T-cell (primary cell): ENCODE data around the gene PTCRA. TPM values are rescaled to one million over a fixed set of nuclear protein-coding genes. Genes with fewer than 3 reads are reported as not detected.
"Not testable (repeated sequence)": the region's sequence is repeated elsewhere in the genome, so short reads cannot be mapped to it uniquely, and the experiment has no call there.

ENCODE experiments used
- ATAC-seq, 4 experiments: fragments of 200-7000 bp in 3 of 4; fragments of 150-1000 bp in 1 of 4; cut with Tn5 transposase; replicated peaks in 1 of 4; 1 replicate in 3 of 4; 2 replicates in 1 of 4; pipeline ENCODE4 v1.10.0; 2021; ENCODE audit warnings: moderate library complexity in 3 of 4, mild to moderate bottlenecking in 2 of 4, moderate number of reproducible peaks in 1 of 4
- CTCF ChIA-PET, 2 donors: fragments of 300-600 bp; sonication (Branson Sonifier 250); formaldehyde crosslinking; loops; one replicate each; lab custom pipeline; 2022; ENCODE audit warnings: antibody characterized with exemption in 2 of 2; lab: Charles Lee
- POLR2A ChIA-PET, 2 donors: fragments of 300-600 bp; sonication (Branson Sonifier 250); formaldehyde crosslinking; loops; one replicate each; lab custom pipeline; 2022; ENCODE audit warnings: antibody characterized with exemption in 2 of 2; lab: Charles Lee
- DNase-seq, 35 experiments: peaks; one replicate each; pipeline versions ENCODE4 v3.0.0 to v3.0.0-alpha.2; 2013 to 2023
- H3K27ac ChIP-seq: one replicate; pipeline ENCODE4 v1.5.1; 2013; ENCODE audit warnings: low read length
- H3K27me3 ChIP-seq, 2 experiments: replicated peaks in 1 of 2; 1 replicate in 1 of 2; 2 replicates in 1 of 2; pipeline versions ENCODE4 v1.6.1 to v1.7.0; 2013; ENCODE audit warnings: low read length in 1 of 2, mixed read lengths in 1 of 2; ENCODE audit not compliant: control insufficient read depth in 2 of 2, insufficient read depth in 2 of 2; ENCODE audit errors: extremely low read depth in 1 of 2
- H3K36me3 ChIP-seq, 2 donors: 1 replicate in 1 of 2; 2 replicates in 1 of 2; pipeline versions ENCODE4 v1.6.1 to v1.7.0; 2013; ENCODE audit warnings: low read length in 1 of 2; ENCODE audit not compliant: control insufficient read depth in 2 of 2, insufficient read depth in 1 of 2; ENCODE audit errors: extremely low read depth in 1 of 2
- H3K4me1 ChIP-seq, 2 experiments: 1 replicate in 1 of 2; 2 replicates in 1 of 2; pipeline versions ENCODE4 v1.6.1 to v1.7.0; 2013; ENCODE audit warnings: low read length in 2 of 2, mixed read lengths in 1 of 2; ENCODE audit not compliant: insufficient read depth in 2 of 2, control insufficient read depth in 1 of 2; ENCODE audit errors: extremely low read depth in 1 of 2
- H3K4me3 ChIP-seq, 2 donors: 1 replicate in 1 of 2; 2 replicates in 1 of 2; pipeline versions ENCODE4 v1.5.1 to v1.7.0; 2013; ENCODE audit warnings: mild to moderate bottlenecking in 2 of 2, low read length in 1 of 2, moderate library complexity in 1 of 2; ENCODE audit not compliant: control insufficient read depth in 1 of 2; ENCODE audit errors: extremely low read depth in 1 of 2
- H3K9me3 ChIP-seq: 2 replicates; pipeline ENCODE4 v1.7.0; 2013
- H3K27ac Mint-ChIP-seq, 2 donors: one replicate each; pipeline ENCODE4 v1.8.0; 2020 to 2021; ENCODE audit warnings: mild to moderate bottlenecking in 2 of 2, mixed read lengths in 2 of 2
- H3K27me3 Mint-ChIP-seq, 2 donors: one replicate each; pipeline ENCODE4 v1.8.0; 2021 to 2022; ENCODE audit warnings: mixed read lengths in 2 of 2
- H3K36me3 Mint-ChIP-seq: one replicate; pipeline ENCODE4 v1.8.0; 2021; ENCODE audit warnings: mixed read lengths
- H3K4me1 Mint-ChIP-seq, 3 donors: one replicate each; pipeline ENCODE4 v1.8.0; 2020 to 2022; ENCODE audit warnings: mixed read lengths in 3 of 3, mild to moderate bottlenecking in 1 of 3
- H3K4me3 Mint-ChIP-seq, 3 donors: one replicate each; pipeline ENCODE4 v1.8.0; 2020 to 2022; ENCODE audit warnings: mild to moderate bottlenecking in 3 of 3, mixed read lengths in 3 of 3, moderate library complexity in 3 of 3
- H3K9me3 Mint-ChIP-seq, 3 donors: one replicate each; pipeline ENCODE4 v1.8.0; 2020 to 2022; ENCODE audit warnings: mixed read lengths in 3 of 3
- WGBS: methylation state at CpG from one replicate; pipeline ENCODE4 v1.1.5; 2013; ENCODE audit warnings: missing lambda C conversion rate; ENCODE audit not compliant: insufficient coverage; 5-methylcytosine and 5-hydroxymethylcytosine counted together
- total RNA-seq, 35 experiments: library from RNA in 6 of 35; stranded (reverse) in 6 of 35; fragments of 120-200 nt in 1 of 35; gene quantifications; one replicate each; pipeline versions ENCODE4 v1.2.1 to v1.2.4 and lab custom pipeline; 2013 to 2026

The PTCRA gene
- total RNA-seq, 5 donors from 2014 or later (not counting 1 experiment from before 2014, with no cell fraction given): 0.53 TPM; not detected in 4

GRCh38 chr6:42879372-42880239, 36.2 kb upstream of the PTCRA start, which contains the start of gene RPL7L1:
RPL7L1 (plus strand) TSS chr6:42879616; CDS start chr6:42879911, 295 bp downstream.
- Mint-ChIP-seq H3K36me3 (peaks cover 20% of the 10 kb centered on the region), H3K27me3 (no peaks in the 10 kb centered on the region), H3K9me3 (no peaks in the 10 kb centered on the region), H3K4me3 (peak within 1 kb of the TSS; percentile 95 to 100 (median 96)), H3K4me1 (peaks cover 21 to 36% (median 27%) of the 10 kb centered on the region in 3 donors), H3K27ac (peak within 1 kb of the TSS; percentile 98 to 100)
- peak within 1 kb of the TSS; percentile 60 to 72 for H3K4me3 ChIP-seq
- ATAC-seq: peak; percentile 91 to 94 (median 93)
- peaks cover 8 to 28% of the 10 kb centered on the region in 2 donors for H3K36me3 ChIP-seq
- H3K4me1 ChIP-seq: peaks cover 0 to 32% of the 10 kb centered on the region in 2 experiments
- ChIA-PET CTCF (interaction anchor here (0.5 to 3.4 kb wide), 16 partner anchors 11 to 308 kb away, joined by 3 to 35 read pairs (median 4); partner anchors contain the start of genes CNPY3 (in 1 of the 2) and TBCC (in 1 of the 2)), POLR2A (interaction anchor here (0.5 to 1.5 kb wide), 17 partner anchors 12 to 307 kb away, joined by 3 to 29 read pairs (median 4); partner anchors contain the start of genes BICRAL (in 2 of the 2), CNPY3 (in 1 of the 2), PPP2R5D (in 1 of the 2) and TBCC (in 1 of the 2))
- no peaks in the 10 kb centered on the region for H3K27me3 ChIP-seq
- WGBS: 0% methylated on average over 32 of the region's 41 CpGs
- DNase-seq: peak; percentile 74 to 89 (median 80)
- peak within 1 kb of the TSS; percentile 81 for H3K27ac ChIP-seq
- H3K9me3 ChIP-seq: no peaks in the 10 kb centered on the region

GRCh38 chr6:42880240-42880817, 35.5 kb upstream of the PTCRA start:
- Histone ChIP-seq H3K4me1 (peaks cover 0 to 32% of the 10 kb centered on the region in 2 experiments), H3K4me3 (peak overlapping the region; percentile 60 to 72), H3K27ac (peak overlapping the region; percentile 81), H3K36me3 (peaks cover 8 to 34% of the 10 kb centered on the region in 2 donors)
- not testable (repeated sequence) for DNase-seq, ATAC-seq, H3K9me3 Mint-ChIP-seq, H3K9me3 ChIP-seq, H3K27me3 Mint-ChIP-seq, H3K27me3 ChIP-seq
- Mint-ChIP-seq H3K4me3 (peak overlapping the region; percentile 95 to 100 (median 96)), H3K27ac (peak overlapping the region; percentile 98 to 100), H3K36me3 (peaks cover 24% of the 10 kb centered on the region), H3K4me1 (peaks cover 21 to 36% (median 27%) of the 10 kb centered on the region in 3 donors)
- ChIA-PET POLR2A (interaction anchor here (0.5 to 1.5 kb wide), 10 partner anchors 11 to 308 kb away, joined by 3 to 29 read pairs (median 4); partner anchors contain the start of genes PPP2R5D (in 1 of the 2) and TBCC (in 1 of the 2)), CTCF (interaction anchor here (0.8 to 3.4 kb wide), 10 partner anchors 11 to 308 kb away, joined by 3 to 35 read pairs (median 4); partner anchors contain the start of gene TBCC (in 1 of the 2))
- WGBS: 4% methylated on average over 13 of the region's 25 CpGs

- H3K9me3 Mint-ChIP-seq, ATAC-seq, DNase-seq, H3K27me3 Mint-ChIP-seq, H3K27me3 ChIP-seq, H3K9me3 ChIP-seq: not testable (repeated sequence)
- ChIA-PET POLR2A (interaction anchor here in 1 of 2 donors (0.5 to 0.9 kb wide), 4 partner anchors 26 to 112 kb away, joined by 3 to 11 read pairs (median 3); partner anchors contain the start of gene BICRAL), CTCF (interaction anchor here in 1 of 2 donors (0.6 kb wide), 1 partner anchor 110 kb away, joined by 3 read pairs; no protein-coding TSS in a partner anchor)
- peaks cover 0 to 32% of the 10 kb centered on the region in 2 experiments for H3K4me1 ChIP-seq
- peaks cover 12 to 39% of the 10 kb centered on the region in 2 donors for H3K36me3 ChIP-seq
- Mint-ChIP-seq H3K36me3 (peaks cover 27% of the 10 kb centered on the region), H3K4me3 (peak overlapping the region; percentile 95 to 100 (median 96)), H3K4me1 (peaks cover 21 to 36% (median 27%) of the 10 kb centered on the region in 3 donors), H3K27ac (peak overlapping the region; percentile 98 to 100)
- H3K4me3 ChIP-seq: peak overlapping the region in 1 of 2 donors; percentile 60
- 41% methylated on average over 3 of the region's 12 CpGs for WGBS
- peak overlapping the region; percentile 81 for H3K27ac ChIP-seq
These were observed 35.0 kb upstream of the PTCRA start for GRCh38 chr6:42880871-42881270.

- Mint-ChIP-seq H3K36me3 (peaks cover 33% of the 10 kb centered on the region), H3K27ac (no peak overlapping the region), H3K4me3 (no peak overlapping the region), H3K27me3 (no peaks in the 10 kb centered on the region), H3K4me1 (peaks cover 15 to 26% (median 22%) of the 10 kb centered on the region in 3 donors), H3K9me3 (no peaks in the 10 kb centered on the region)
- CTCF ChIA-PET: no interaction called here
- no peak overlapping the region for H3K27ac ChIP-seq
- DNase-seq (no peak), ATAC-seq (no peak)
- peaks cover 5 to 22% of the 10 kb centered on the region in 2 experiments for H3K4me1 ChIP-seq
- H3K36me3 ChIP-seq: peaks cover 16 to 42% of the 10 kb centered on the region in 2 donors
- no peaks in the 10 kb centered on the region for H3K9me3 ChIP-seq
- no peaks in the 10 kb centered on the region for H3K27me3 ChIP-seq
- H3K4me3 ChIP-seq: no peak overlapping the region
- POLR2A ChIA-PET: interaction anchor here (0.5 to 0.6 kb wide), 2 partner anchors 25 to 119 kb away, joined by 5 to 9 read pairs; no protein-coding TSS in a partner anchor
- WGBS: no CpG with 5 or more reads among the region's 4 CpGs
These were observed 30.2 kb upstream of the PTCRA start for GRCh38 chr6:42885702-42886101.

- POLR2A ChIA-PET: interaction anchor here in 1 of 2 donors (0.7 kb wide), 1 partner anchor 209 kb away, joined by 3 read pairs; no protein-coding TSS in a partner anchor
- H3K27ac ChIP-seq, DNase-seq, H3K4me3 ChIP-seq, H3K4me3 Mint-ChIP-seq, CTCF ChIA-PET, H3K9me3 ChIP-seq, H3K27me3 ChIP-seq, H3K27me3 Mint-ChIP-seq, ATAC-seq, H3K9me3 Mint-ChIP-seq: not testable (repeated sequence)
- Mint-ChIP-seq H3K27ac (peak overlapping the region in 1 of 2 donors; percentile 34), H3K36me3 (peaks cover 30% of the 10 kb centered on the region), H3K4me1 (peaks cover 12 to 25% (median 20%) of the 10 kb centered on the region in 3 donors)
- 100% methylated on average over 1 of the region's 4 CpGs for WGBS
- peaks cover 15 to 28% of the 10 kb centered on the region in 2 donors for H3K36me3 ChIP-seq
- peaks cover 9 to 13% of the 10 kb centered on the region in 2 experiments for H3K4me1 ChIP-seq
These were observed 27.7 kb upstream of the PTCRA start for GRCh38 chr6:42888201-42888600.
